MV-4-11 (cell line): Measurements from ENCODE around the gene KCND2.
"Not testable (repeated sequence)": the region's sequence is repeated elsewhere in the genome, so short reads cannot be mapped to it uniquely, and the experiment has no call there.

ENCODE experiments used
- DNase-seq: peaks from one replicate; lab custom pipeline; 2025; lab: John Stamatoyannopoulos, UW

The KCND2 gene

GRCh38 chr7:120272701-120273475 is at the start of gene KCND2:
Gene KCND2 (plus strand): TSS chr7:120273175.
- no peak for DNase-seq

GRCh38 chr7:120226188-120226587 is 46.8 kb upstream of the KCND2 start:
- DNase-seq = no peak

GRCh38 chr7:120227255-120227654 is 45.7 kb upstream of the KCND2 start:
- DNase-seq = no peak

- no peak for DNase-seq
Observed at GRCh38 chr7:120229084-120229483, 43.9 kb upstream of the KCND2 start.

GRCh38 chr7:120233338-120233737 is 39.6 kb upstream of the KCND2 start:
- DNase-seq = no peak

GRCh38 chr7:120240350-120240749 is 32.6 kb upstream of the KCND2 start:
- DNase-seq = not testable (repeated sequence)

- DNase-seq = no peak
Observed at GRCh38 chr7:120241973-120242372, 31.0 kb upstream of the KCND2 start.

GRCh38 chr7:120254845-120255244 is 18.1 kb upstream of the KCND2 start:
- no peak for DNase-seq

GRCh38 chr7:120256344-120257070 is 16.5 kb upstream of the KCND2 start:
- DNase-seq = no peak

GRCh38 chr7:120259386-120259785 is 13.6 kb upstream of the KCND2 start:
- no peak for DNase-seq

- no peak for DNase-seq
Observed at GRCh38 chr7:120260111-120260510, 12.9 kb upstream of the KCND2 start.

- DNase-seq = no peak
Observed at GRCh38 chr7:120272261-120272660, 714 bp upstream of the KCND2 start.

- DNase-seq = no peak
Observed at GRCh38 chr7:120273476-120273975, 551 bp downstream of the KCND2 start.

- DNase-seq = no peak
Observed at GRCh38 chr7:120274482-120274881, 1.5 kb downstream of the KCND2 start.

GRCh38 chr7:120274899-120275298 is 1.9 kb downstream of the KCND2 start:
- DNase-seq = no peak

- DNase-seq = no peak
Observed at GRCh38 chr7:120276720-120277119, 3.7 kb downstream of the KCND2 start.

- DNase-seq = no peak
Observed at GRCh38 chr7:120278773-120279172, 5.8 kb downstream of the KCND2 start.

- no peak for DNase-seq
Observed at GRCh38 chr7:120280743-120281142, 7.8 kb downstream of the KCND2 start.

GRCh38 chr7:120293027-120293426 is 20.1 kb downstream of the KCND2 start:
- no peak for DNase-seq

GRCh38 chr7:120302190-120302589 is 29.2 kb downstream of the KCND2 start:
- no peak for DNase-seq

- DNase-seq = no peak
Observed at GRCh38 chr7:120303105-120303504, 30.1 kb downstream of the KCND2 start.

- no peak for DNase-seq
Observed at GRCh38 chr7:120304674-120305073, 31.7 kb downstream of the KCND2 start.

- no peak for DNase-seq
Observed at GRCh38 chr7:120307991-120308545, 35.1 kb downstream of the KCND2 start.
